GM08714 (cell line): ENCODE measurements around the gene CD302.
"Not testable (repeated sequence)": the region's sequence is repeated elsewhere in the genome, so short reads cannot be mapped to it uniquely, and the experiment has no call there.

ENCODE experiments used
- H3K4me3 ChIP-seq: fragments of 200-500 bp; sonication (Bioruptor generic); 2 replicates; pipeline ENCODE4 v1.5.1; 2014; ENCODE audit warnings: mild to moderate bottlenecking, low read length, inconsistent platforms
- ZNF274 ChIP-seq: IDR thresholded peaks from 2 replicates; pipeline ENCODE4 v1.6.1; 2012; ENCODE audit warnings: mild to moderate bottlenecking, low read depth, low read length

The CD302 gene, protein sequence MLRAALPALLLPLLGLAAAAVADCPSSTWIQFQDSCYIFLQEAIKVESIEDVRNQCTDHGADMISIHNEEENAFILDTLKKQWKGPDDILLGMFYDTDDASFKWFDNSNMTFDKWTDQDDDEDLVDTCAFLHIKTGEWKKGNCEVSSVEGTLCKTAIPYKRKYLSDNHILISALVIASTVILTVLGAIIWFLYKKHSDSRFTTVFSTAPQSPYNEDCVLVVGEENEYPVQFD

DNA sequence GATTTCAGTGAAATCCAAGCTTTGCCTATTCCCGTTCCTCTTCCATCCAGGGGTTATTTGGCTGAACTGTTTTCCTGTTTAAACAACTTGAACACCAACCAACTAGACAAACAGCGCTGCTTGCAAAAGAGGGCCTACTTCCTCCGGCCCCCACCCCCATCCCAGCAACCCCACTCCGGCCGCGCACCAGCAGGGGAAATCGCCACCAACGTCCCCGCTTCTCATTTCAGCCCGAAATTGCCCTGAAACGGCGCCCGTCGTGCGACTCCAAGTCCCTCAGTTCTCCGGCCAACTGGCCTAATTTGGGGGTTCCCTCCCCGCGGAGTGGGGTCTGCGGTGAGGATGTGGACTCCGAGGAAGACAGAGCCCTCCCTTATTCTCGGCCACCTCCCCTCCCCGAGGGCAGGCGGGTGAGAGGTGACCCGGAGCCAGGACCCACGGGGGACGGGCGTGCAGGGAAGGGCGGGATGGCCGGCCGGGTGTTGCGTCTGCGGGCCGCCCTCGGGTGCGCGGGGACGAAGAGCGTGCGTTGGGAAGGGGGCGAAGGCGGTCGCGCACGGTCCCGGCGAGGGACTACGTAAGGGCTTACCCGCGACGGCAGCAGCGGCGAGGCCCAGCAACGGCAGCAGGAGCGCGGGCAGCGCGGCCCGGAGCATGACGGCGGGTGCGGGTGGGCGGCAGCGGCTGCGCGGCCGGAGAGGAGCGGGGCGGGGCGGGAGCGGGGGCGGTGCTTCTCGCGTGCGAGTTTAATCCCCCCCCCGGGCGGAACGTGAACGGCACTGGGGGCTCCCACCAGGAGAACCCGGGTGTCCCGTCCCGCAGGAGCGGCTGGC lies at the start of gene CD302:
Gene CD302 (minus strand): TSS at position 666 of the 833 bp plus-strand sequence. CDS start 10 bp downstream, at position 656.
- H3K4me3 ChIP-seq: peak within 1 kb of the TSS; percentile 66
- no peak for TF ChIP-seq ZNF274

DNA sequence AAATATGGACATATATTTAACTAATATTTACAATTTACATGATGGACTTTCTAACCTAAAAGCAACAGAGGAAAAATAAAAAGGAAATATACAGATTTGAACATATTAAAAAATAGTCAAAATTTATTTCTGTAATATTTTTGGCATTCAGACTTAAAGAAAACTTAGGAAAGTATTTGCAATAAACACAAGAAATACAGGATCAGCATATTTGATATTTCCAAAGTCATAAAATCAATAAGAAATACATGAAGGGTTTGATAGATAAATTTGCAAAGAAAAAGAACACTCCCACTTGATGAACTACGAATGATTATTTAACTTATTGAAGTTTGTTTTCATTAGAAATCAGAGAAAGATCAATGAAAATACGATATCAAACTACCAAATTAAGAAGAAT lies 48.6 kb upstream of the CD302 start:
- TF ChIP-seq ZNF274: no peak
- no peak overlapping the region for H3K4me3 ChIP-seq

DNA sequence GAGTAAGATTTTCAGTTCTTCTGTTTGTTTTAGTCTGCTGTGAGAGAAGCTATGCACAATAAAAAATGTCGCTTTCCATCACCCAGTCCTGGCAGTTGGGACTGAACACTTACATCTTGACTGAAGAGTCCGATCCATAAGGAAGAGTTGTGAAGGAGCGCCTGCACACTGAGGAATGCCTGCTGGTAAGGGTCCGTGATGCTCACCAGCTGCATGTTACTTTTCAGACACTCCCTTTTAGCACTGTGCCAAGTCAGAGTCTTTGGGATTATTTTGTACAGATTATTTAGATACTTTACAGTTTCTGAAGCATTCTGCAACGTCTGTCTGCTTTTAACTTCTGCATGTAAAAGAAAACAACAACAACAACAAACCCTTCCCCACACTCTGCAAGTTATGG lies 42.6 kb upstream of the CD302 start:
- no peak overlapping the region for H3K4me3 ChIP-seq
- no peak for TF ChIP-seq ZNF274

DNA sequence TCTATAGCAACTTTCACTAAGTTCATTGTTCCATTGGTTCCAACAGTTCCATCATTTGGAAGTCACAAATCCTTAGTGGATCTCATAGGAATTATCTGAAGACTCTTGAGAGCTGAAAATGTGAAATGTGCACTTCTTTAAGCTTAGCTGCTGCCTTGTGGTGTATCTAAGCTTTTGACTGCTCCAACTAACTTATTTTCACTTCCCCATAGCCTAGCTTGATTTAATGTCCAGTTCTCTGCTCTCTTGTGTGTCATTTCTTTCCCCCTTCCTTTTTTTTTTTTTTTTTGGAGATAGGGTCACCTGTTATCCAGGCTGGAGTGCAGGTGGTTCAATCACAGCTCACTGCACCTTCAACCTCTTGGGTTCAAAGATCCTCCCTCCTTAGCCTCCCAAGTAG lies 34.9 kb upstream of the CD302 start:
- no peak overlapping the region for H3K4me3 ChIP-seq
- TF ChIP-seq ZNF274: no peak

DNA sequence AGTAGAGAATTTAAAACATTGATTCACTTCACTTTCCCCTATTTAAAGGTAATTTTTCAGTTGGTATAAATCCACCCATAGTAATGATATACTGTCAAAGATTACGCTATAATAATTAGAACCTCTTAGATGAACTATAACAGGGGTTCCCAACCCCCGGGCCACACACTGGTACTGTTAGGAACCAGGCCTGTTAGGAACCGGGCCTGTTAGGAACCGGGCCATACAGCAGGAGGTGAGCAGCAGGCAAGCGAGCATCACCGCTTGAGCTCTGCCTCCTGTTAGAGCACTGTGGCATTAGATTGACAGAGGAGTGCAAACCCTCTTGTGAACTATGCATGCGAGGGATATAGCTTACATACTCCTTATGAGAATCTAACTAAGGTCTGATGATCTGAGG lies 34.0 kb upstream of the CD302 start:
- no peak for TF ChIP-seq ZNF274
- H3K4me3 ChIP-seq: no peak overlapping the region

DNA sequence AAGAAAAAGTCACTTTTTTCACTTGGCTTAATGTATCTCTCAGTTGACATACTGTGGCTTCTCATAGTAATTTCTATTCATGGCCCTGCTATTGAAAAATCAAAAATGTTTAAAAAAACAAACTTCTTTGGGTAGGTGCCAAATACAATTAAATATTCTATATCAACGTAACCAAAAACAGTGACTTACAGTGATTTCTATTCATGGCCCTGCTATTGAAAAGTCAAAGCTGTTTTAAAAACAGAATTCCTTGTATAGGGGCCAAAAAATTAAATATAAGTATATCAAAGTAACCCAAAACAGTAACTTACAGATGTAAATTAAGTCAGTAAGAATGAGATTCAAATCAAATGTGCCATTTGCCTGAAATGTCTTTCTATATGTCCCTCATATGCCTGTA lies 31.4 kb upstream of the CD302 start:
- TF ChIP-seq ZNF274: no peak
- no peak overlapping the region for H3K4me3 ChIP-seq

DNA sequence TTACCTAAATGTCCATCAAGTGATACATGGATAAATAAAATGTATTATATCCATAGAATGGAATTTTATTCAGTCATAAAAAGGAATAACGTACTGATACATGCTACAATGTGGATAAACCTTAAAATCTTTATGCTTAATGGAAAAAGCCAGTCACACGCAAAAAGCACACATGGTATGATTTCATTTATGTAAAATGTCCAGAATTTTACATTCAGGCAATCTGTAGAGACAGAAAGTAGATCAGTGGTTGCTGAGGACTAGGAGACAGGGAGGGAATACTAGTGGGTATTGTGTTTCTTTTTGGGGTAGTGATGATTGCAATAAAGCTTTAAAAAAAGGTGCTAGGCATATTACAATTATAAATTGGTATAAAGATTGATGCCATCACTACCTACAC lies 30.7 kb upstream of the CD302 start:
- H3K4me3 ChIP-seq: no peak overlapping the region
- TF ChIP-seq ZNF274: no peak

DNA sequence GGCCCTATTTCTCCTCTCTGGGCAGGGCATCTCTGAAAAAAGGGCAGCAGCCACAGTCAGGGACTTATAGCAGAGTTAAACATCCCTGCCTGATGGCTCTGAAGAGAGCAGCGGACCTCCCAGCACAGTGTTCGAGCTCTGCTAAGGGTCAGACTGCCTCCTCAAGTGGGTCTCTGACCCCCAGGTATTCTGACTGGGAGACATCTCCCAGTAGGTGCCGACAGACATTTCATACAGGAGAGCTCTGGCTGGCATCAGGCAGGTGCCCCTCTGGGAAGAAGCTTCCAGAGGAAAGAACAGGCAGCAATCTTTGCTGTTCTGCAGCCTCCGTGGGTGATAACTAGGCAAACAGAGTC lies 24.4 kb upstream of the CD302 start:
- not testable (repeated sequence) for H3K4me3 ChIP-seq

DNA sequence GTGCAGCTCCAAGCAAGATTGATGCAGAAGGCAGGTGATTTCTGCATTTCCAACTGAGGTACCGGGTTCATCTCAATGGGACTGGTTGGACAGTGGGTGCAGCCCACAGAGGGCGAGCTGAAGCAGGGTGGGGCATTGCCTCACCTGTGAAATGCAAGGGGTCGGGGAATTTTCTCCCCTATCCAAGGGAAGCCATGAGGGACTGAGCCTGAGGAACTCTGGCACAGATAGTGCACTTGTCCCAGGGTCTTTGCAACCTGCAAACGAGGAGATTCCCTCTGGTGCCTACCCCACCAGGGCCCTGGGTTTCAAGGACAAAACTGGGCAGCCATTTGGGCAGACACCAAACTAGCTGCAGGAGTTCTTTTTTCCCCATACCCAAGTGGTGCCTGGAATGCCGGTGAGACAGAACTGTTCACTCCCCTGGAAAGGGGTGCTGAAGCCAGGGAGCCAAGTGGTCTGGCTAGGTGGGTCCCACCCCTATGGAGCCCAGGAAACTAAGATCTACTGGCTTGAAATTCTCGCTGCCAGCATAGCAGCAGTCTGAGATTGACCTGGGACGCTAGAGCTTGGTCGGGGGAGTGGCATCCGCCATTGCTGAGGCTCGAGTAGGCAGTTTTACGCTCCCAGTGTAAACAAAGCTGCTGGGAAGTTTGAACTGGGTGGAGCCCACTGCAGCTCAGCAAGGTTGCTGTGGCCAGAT lies 23.9 kb upstream of the CD302 start:
- not testable (repeated sequence) for H3K4me3 ChIP-seq

DNA sequence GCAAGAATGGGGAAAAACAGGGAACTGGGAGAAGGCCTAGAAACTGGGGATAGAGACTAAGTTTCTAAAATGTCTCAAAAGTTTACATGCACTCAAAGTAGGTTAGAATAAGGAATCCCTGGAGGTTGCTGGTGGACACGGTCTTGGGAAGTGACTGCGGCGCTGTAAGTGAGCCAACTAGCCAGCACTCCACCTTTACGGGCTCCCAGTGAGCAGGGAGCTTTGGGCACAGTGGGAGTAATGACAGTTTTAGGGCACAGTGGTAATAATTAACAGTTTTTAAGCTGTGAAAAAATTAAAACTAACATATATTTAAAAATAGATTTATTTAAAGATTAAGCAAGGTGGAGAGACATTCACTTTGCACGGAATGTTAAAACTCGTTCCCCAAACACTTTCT lies 20.9 kb upstream of the CD302 start:
- no peak overlapping the region for H3K4me3 ChIP-seq
- TF ChIP-seq ZNF274: no peak

DNA sequence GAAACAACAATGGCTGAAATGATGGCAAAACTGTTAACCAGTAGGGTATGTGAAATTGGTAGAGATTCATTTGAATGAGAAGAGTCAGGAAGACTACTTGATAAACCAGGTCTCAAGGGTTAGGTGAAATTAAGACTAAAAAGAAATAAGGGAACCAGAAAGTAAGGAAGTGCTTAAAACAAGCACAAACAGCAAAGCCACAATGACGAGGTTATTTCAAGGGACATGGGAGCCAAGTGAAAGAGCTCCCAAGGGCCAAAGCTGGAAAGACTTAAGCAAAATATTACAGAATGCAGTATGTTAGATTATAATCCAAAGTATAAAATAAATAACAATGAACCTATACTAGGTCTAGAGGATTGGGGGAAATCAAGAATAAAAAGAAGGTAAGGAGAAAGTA lies 19.3 kb upstream of the CD302 start:
- no peak for TF ChIP-seq ZNF274
- H3K4me3 ChIP-seq: no peak overlapping the region

DNA sequence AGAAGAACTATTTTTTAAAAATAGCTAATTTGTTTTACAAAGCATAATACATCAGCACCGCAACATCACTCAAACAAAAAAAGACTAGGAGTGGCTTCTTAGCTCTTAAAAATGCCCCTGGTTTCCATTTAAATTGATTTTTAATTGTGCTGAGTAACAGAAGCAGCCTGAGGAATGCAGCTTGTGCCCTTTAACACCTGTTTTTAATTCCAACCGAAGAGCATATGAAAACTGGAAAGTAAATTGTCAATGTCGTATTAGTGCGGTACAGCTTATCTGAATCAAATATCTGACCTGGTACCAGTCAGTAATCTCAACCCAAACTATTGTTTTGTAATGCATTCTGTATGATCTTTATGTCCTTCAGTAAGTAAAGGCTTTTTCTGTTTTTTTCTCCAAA lies 13.2 kb upstream of the CD302 start:
- no peak for TF ChIP-seq ZNF274
- no peak overlapping the region for H3K4me3 ChIP-seq

DNA sequence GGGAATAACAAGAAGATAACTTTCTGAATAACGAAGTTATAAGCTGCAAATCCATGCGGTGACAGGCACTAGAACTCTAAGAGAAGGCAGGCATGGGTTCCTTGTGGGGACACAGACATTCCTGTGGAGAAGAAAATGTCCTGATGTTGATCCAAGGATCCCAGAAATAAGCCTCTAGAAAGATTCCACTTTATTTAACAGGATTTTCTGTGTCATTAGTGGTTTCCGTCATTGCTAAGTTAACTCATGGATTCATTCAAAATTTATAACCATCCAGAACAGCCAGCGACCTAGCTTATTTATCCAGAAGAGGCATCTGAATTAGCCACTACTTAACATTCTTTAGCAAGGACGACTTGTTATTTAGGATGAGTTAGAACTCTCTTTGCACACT lies 10.0 kb upstream of the CD302 start:
- no peak overlapping the region for H3K4me3 ChIP-seq
- TF ChIP-seq ZNF274: no peak

DNA sequence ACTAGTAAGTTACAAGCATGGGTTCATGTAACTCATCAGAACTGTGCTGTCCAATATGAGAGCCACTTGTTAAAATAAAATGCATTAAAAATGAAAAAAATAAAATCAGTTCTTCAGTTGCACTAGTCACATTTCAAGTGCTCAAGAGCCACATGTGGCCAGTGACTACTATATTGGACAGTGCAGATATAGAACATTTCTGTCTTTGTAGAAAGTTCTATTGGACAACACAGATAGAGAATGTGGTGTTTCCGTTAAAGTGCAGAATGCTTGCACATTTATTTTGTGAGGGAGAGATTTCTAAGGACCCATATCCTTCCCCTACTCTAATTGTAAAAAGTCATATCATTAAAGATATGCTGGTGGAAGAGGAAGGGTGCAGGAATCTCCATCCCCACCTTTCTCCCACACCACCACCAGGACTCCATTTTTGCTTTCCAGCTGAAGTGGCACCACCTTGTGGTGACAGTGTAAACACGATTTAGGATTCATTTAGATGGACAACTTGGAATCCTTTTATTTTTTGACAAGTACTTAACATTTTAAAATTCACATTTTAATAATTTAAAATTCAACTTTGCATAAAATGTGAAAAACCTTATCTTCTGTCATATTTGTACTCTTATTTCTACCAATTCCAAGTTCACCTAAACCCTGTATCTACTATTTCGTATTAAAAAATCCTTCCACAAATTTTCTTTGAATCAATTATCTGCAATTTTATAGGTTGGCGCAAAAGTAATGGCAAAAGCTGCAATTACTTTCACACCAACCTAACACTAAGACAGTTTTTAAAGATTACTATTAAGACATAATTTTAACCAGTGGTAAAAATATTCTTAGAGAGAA lies 9.4 kb upstream of the CD302 start:
- H3K4me3 ChIP-seq: no peak overlapping the region
- TF ChIP-seq ZNF274: no peak
